GM19452 (cell line): ENCODE results near the gene NTRK1.

Experiments
- ATAC-seq: cut with Tn5 transposase; IDR thresholded peaks from one replicate; pipeline ENCODE4 v1.9.1; 2021; ENCODE audit not compliant: unreplicated experiment

NTRK1 gene

GRCh38 chr1:156879876-156880275 is 19.2 kb downstream of the NTRK1 start:
- ATAC-seq: no peak

- ATAC-seq: no peak
Measured at GRCh38 chr1:156880473-156880872, 19.8 kb downstream of the NTRK1 start.

GRCh38 chr1:156881101-156881500 is 20.4 kb downstream of the NTRK1 start:
- ATAC-seq: no peak

- ATAC-seq: no peak
Measured at GRCh38 chr1:156881663-156882062, 21.0 kb downstream of the NTRK1 start.

- no peak for ATAC-seq
Measured at GRCh38 chr1:156882543-156882942, 21.9 kb downstream of the NTRK1 start.

- no peak for ATAC-seq
Measured at GRCh38 chr1:156883919-156884318, 23.3 kb downstream of the NTRK1 start.

GRCh38 chr1:156884560-156885184 is 24.0 kb downstream of the NTRK1 start:
- no peak for ATAC-seq

- ATAC-seq: no peak
Measured at GRCh38 chr1:156885314-156885713, 24.6 kb downstream of the NTRK1 start.

GRCh38 chr1:156885880-156886355 is 25.3 kb downstream of the NTRK1 start:
- no peak for ATAC-seq

- ATAC-seq: no peak
Measured at GRCh38 chr1:156886583-156887281, 26.1 kb downstream of the NTRK1 start.

- ATAC-seq: no peak
Measured at GRCh38 chr1:156887317-156887716, 26.7 kb downstream of the NTRK1 start.

GRCh38 chr1:156887734-156888133 is 27.1 kb downstream of the NTRK1 start:
- no peak for ATAC-seq

- ATAC-seq: no peak
Measured at GRCh38 chr1:156889802-156890580, 29.3 kb downstream of the NTRK1 start.

- no peak for ATAC-seq
Measured at GRCh38 chr1:156892190-156893047, 31.8 kb downstream of the NTRK1 start.

GRCh38 chr1:156893048-156893953 is 32.6 kb downstream of the NTRK1 start, which contains the start of gene PEAR1:
PEAR1 (plus strand) TSS chr1:156893718; CDS start chr1:156903927, 10,209 bp downstream.
- no peak for ATAC-seq

GRCh38 chr1:156894001-156894400 is 33.3 kb downstream of the NTRK1 start:
- no peak for ATAC-seq

- no peak for ATAC-seq
Measured at GRCh38 chr1:156894711-156895454, 34.2 kb downstream of the NTRK1 start.

GRCh38 chr1:156895455-156895812 is 34.8 kb downstream of the NTRK1 start:
- no peak for ATAC-seq

GRCh38 chr1:156895927-156896326 is 35.3 kb downstream of the NTRK1 start:
- ATAC-seq: no peak
